GM21526 (cell line): ENCODE results near the gene HABP4.

ENCODE experiments used
- ATAC-seq: cut with Tn5 transposase; IDR thresholded peaks from one replicate; pipeline ENCODE4 v1.9.1; 2021; ENCODE audit warnings: moderate library complexity; ENCODE audit not compliant: unreplicated experiment, low FRiP score

HABP4 gene

GRCh38 chr9:96449845-96450612 is at the start of gene HABP4:
TSS of gene HABP4 (plus strand) at chr9:96450169. CDS start at chr9:96450280, 111 bp downstream.
- peak; percentile 92 for ATAC-seq

DNA sequence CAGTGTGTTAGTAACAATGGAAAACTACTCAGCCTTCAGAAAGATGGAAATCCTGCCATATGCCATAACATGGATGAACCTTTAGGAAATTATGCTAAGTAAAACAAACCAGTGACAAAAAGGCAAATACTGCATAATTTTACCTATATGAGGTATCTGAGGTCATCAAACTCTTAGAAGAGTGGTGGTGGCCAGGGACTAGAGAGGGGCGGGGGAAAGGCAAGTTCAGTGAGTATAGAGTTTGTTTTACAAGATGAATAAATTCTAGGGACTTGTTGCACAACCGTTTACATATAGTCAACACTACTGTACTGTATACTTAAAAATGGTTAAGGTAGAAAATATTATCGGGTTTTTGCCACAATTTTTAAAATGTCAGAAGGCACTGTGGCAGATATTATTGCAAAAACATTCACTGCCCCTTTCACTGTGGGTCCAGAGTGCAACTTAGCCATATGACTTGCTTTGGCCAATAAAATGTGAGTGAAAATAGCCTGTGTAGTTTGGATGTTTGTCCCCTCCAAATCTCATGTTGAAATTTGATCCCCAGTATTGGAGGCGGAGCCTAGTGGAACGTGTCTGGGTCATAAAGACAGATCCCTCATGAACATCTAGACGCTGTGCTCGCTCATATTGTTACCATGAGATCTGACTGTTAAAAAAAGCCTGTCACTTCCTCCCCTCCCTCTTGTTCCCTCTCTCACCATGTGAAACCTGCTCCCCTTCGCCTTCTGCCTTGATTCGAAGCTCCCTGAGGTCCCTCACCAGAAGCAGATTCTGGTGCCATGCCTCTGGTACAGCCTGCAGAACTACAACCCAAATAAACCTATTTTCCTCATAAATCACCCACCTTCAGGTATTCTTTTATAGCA is 41.3 kb upstream of the HABP4 start:
- no peak for ATAC-seq

- no peak for ATAC-seq
These were observed 38.7 kb upstream of the HABP4 start for GRCh38 chr9:96411129-96411838.

GRCh38 chr9:96412174-96412913 is 37.6 kb upstream of the HABP4 start:
- ATAC-seq: no peak

DNA sequence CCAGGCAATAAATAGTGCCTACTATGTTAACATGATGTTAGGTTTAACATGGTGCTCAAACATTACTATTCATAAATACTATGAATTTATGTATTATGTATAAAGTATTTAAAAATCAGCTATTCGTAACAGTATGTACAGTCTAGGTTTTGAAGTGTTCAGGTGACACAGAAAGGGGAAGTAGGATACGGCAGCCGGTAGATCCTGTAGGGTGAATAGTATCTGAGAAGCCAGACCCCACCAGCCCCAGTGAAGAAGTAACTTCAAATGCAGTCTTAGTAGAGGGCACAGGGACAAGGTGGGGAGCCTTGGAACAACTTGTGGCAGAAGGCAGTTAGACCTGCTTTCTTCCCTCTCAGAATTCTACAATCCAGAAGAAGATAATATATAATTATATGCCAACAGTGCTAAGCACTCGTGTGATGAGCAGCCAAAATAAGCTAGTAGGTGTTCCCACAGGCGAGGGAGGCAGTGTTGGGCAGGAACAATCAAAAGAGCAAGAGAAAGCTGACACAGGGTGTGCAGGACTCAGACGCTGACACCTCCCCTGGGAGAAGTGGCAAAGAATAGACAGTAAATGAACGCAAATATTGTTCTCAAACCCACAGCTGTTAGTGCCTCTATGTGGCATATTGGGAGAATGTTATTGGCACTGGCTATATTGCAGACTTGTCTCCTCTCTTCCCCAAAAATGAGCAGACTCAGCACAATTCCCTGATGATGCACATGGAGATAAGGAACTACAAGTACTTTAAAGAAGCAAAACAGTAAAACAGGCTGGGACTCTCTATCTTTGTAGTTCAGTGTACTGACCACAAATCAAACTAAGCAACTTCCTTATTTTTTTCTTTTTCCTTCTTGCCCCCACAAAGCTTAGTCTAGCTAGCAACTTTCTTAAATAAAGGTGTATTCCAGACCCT is 36.4 kb upstream of the HABP4 start:
- ATAC-seq: no peak

- peak; percentile 24 for ATAC-seq
These were observed 32.9 kb upstream of the HABP4 start for GRCh38 chr9:96417051-96417586.

GRCh38 chr9:96417661-96418082 is 32.3 kb upstream of the HABP4 start:
- ATAC-seq: no peak

DNA sequence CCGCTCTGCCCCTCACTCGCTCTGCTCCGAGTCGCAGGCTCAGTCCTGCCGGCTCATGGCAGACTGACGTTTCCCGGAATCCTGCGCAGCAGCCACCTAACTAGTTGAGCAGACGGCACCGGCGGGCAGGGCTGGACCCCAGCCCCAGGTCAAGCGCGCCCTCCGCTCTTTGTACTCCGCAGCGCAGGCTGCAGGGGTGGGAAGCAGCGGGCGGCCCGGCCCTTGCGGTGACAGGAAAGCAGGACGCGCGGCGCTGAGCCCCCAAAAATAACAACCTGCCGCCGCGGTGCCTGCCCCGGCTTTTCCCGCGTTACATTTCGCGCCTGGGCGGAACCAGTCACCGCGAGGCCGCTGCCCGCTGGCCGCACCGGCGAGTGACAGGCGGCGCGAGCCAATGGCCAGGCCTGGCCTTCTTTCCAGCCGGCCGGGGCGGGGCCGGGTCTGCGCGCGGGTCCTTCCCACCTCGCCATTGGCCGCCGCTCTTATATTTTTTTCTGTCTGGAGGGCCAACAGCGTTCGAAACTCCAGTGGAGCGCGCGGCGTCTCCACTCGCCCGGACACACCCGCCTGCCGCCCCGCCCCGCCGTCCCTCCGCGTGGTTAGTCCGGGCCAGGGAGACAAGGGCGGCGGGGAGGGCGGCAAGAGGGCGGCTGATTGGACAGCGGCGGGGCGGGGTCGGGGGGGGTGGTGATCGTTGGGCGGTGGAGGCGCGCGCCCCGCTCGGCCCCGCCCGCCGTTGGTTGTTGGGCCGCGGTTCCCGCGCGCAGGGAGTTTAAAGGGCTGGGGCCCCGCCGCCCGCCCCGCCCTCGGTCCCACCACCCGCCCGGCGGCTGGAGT is 31.7 kb upstream of the HABP4 start, which contains the start of gene ZNF367:
Gene ZNF367 (minus strand): TSS at position 288 of the 837 bp plus-strand sequence. CDS start 338 bp downstream, outside the sequence.
- peak; percentile 59 for ATAC-seq

DNA sequence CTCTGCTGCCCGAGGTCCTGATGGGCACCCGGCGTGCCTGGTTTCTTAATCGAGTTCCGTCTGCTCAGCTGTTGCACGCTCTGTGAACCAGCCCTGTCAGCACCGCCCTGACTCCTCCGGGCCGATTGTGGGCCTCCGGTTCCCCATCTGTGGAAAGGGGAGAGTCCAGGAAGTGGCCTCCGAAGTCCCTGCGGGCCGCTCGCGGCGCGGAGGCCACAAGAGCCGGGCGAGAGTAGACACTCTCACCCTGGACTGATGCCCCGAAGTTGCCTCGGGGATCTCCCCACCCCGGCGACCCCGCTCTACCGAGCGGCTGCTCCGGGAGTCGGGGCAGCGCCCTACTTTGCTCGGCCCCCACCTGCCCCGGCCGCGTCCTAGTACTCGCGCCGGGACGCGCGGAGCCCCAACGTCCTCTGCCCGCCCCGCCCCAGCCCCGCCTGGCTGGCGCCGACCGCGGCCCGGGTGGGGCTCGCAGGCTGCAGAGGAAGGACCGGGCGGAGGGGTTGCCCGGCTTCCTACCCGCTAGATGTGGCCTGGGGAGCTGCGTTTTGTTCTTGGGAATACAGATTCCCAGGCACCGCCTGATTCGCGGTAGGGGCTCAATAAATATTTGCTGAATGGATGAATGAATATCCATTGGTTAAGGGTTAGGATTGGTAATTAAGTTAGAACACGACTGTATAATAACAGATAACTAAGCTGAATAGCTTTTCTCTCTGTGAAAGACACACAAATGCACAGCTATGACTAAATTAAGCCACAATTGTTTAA is 30.9 kb upstream of the HABP4 start:
- ATAC-seq: peak; percentile 29

GRCh38 chr9:96419691-96419969 is 30.3 kb upstream of the HABP4 start:
- ATAC-seq: no peak

- ATAC-seq: no peak
These were observed 29.3 kb upstream of the HABP4 start for GRCh38 chr9:96420468-96421219.

GRCh38 chr9:96423322-96423984 is 26.5 kb upstream of the HABP4 start:
- no peak for ATAC-seq

- no peak for ATAC-seq
These were observed 26.0 kb upstream of the HABP4 start for GRCh38 chr9:96423985-96424336.

GRCh38 chr9:96425500-96426169 is 24.3 kb upstream of the HABP4 start:
- ATAC-seq: no peak

GRCh38 chr9:96429732-96430131 is 20.2 kb upstream of the HABP4 start:
- no peak for ATAC-seq

DNA sequence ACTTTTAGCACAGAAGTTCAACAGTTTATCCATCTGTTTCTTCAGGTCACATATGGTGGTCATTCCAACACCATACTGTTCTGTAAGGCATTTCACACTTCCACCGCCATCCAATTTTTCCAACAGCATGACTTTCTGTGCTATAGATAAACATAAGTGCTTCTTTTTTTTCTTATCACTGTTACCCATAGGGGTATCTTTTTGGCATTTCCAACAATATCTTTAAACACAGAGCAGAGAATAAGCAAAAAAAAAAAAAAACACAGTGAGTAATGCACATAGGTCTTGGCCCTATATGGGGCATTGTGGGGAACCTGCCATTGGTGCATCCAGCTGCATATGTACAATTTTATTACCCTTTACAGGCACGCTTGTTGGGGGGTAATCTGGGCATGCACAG is 19.6 kb upstream of the HABP4 start:
- no peak for ATAC-seq
